Neural progenitor cell (in vitro differentiated cells): Measurements from ENCODE around the gene XPNPEP1. TPM values are rescaled to one million over a fixed set of nuclear protein-coding genes. Genes with fewer than 3 reads are reported as not detected.

Experiments
- DNase-seq: peaks from one replicate; pipeline ENCODE4 v3.0.0-alpha.2; 2016; ENCODE audit warnings: low spot score
- H2AFZ ChIP-seq: fragments of 200-600 bp; sonication (generic); replicated peaks from 2 replicates; pipeline ENCODE4 v1.6.1; 2016; ENCODE audit warnings: antibody characterized with exemption
- H3F3A ChIP-seq: fragments of 200-600 bp; sonication (generic); 2 replicates; pipeline ENCODE4 v1.6.1; 2016; ENCODE audit warnings: antibody characterized with exemption, low read depth
- H3K27ac ChIP-seq: fragments of 200-600 bp; sonication (generic); 2 replicates; pipeline ENCODE4 v1.5.1; 2016; ENCODE audit warnings: mild to moderate bottlenecking
- H3K27me3 ChIP-seq: fragments of 200-600 bp; sonication (generic); 2 replicates; pipeline ENCODE4 v1.6.1; 2016; ENCODE audit warnings: mild to moderate bottlenecking, moderate library complexity
- H3K36me3 ChIP-seq: fragments of 200-600 bp; sonication (generic); 2 replicates; pipeline ENCODE4 v1.5.1; 2016
- H3K4me1 ChIP-seq: fragments of 200-600 bp; sonication (generic); 2 replicates; pipeline ENCODE4 v1.6.1; 2016; ENCODE audit warnings: mixed run types
- H3K4me2 ChIP-seq: fragments of 200-600 bp; sonication (generic); 2 replicates; pipeline ENCODE4 v1.6.1; 2016
- H3K4me3 ChIP-seq: fragments of 200-600 bp; sonication (generic); 2 replicates; pipeline ENCODE4 v1.5.1; 2016
- H3K79me2 ChIP-seq: fragments of 200-600 bp; sonication (generic); 2 replicates; pipeline ENCODE4 v1.6.1; 2016; ENCODE audit warnings: low read depth
- H3K9ac ChIP-seq: fragments of 200-600 bp; sonication (generic); 2 replicates; pipeline ENCODE4 v1.6.1; 2016
- H3K9me3 ChIP-seq: fragments of 200-600 bp; sonication (generic); 2 replicates; pipeline ENCODE4 v1.5.1; 2016; ENCODE audit warnings: low read depth
- H4K20me1 ChIP-seq: fragments of 200-600 bp; sonication (generic); 2 replicates; pipeline ENCODE4 v1.6.1; 2016; ENCODE audit warnings: low read depth
- H3K27ac Mint-ChIP-seq: 3 replicates; pipeline ENCODE4 v1.8.0; 2021; ENCODE audit warnings: mixed read lengths
- H3K27me3 Mint-ChIP-seq: 2 replicates; pipeline ENCODE4 v1.8.0; 2022; ENCODE audit warnings: low read depth, mild to moderate bottlenecking, inconsistent platforms, moderate library complexity, mixed read lengths; ENCODE audit not compliant: insufficient read depth
- H3K36me3 Mint-ChIP-seq: 3 replicates; pipeline ENCODE4 v1.8.0; 2021; ENCODE audit warnings: mixed read lengths
- H3K4me1 Mint-ChIP-seq: 3 replicates; pipeline ENCODE4 v1.8.0; 2021; ENCODE audit warnings: mixed read lengths
- H3K4me3 Mint-ChIP-seq: 3 replicates; pipeline ENCODE4 v1.8.0; 2021; ENCODE audit warnings: mild to moderate bottlenecking, moderate library complexity, mixed read lengths
- H3K9me3 Mint-ChIP-seq: 3 replicates; pipeline ENCODE4 v1.8.0; 2020; ENCODE audit warnings: mixed read lengths
- EZH2 ChIP-seq: fragments of 200-600 bp; sonication (generic); IDR thresholded peaks from 2 replicates; pipeline ENCODE4 v1.6.1; 2017; ENCODE audit warnings: antibody characterized with exemption, mild to moderate bottlenecking, moderate library complexity
- EZH2phosphoT487 ChIP-seq: fragments of 200-600 bp; sonication (generic); IDR thresholded peaks from 2 replicates; pipeline ENCODE4 v1.6.1; 2017; ENCODE audit warnings: antibody characterized with exemption
- total RNA-seq: library from RNA; depleted of rRNA; stranded (reverse); fragments of >200 nt; gene quantifications from 2 replicates; pipeline ENCODE4 v1.2.3, GENCODE V29; 2015; ENCODE audit warnings: low replicate concordance
- TF ChIP-seq, protein P1 (sequence below): fragments of 200-600 bp; sonication (generic); IDR thresholded peaks from 2 replicates; pipeline ENCODE4 v1.5.1; 2017; ENCODE audit warnings: antibody characterized with exemption, mild to moderate bottlenecking

XPNPEP1 gene
- total RNA-seq, 1 donor from 2014 or later, result 113 TPM

DNA sequence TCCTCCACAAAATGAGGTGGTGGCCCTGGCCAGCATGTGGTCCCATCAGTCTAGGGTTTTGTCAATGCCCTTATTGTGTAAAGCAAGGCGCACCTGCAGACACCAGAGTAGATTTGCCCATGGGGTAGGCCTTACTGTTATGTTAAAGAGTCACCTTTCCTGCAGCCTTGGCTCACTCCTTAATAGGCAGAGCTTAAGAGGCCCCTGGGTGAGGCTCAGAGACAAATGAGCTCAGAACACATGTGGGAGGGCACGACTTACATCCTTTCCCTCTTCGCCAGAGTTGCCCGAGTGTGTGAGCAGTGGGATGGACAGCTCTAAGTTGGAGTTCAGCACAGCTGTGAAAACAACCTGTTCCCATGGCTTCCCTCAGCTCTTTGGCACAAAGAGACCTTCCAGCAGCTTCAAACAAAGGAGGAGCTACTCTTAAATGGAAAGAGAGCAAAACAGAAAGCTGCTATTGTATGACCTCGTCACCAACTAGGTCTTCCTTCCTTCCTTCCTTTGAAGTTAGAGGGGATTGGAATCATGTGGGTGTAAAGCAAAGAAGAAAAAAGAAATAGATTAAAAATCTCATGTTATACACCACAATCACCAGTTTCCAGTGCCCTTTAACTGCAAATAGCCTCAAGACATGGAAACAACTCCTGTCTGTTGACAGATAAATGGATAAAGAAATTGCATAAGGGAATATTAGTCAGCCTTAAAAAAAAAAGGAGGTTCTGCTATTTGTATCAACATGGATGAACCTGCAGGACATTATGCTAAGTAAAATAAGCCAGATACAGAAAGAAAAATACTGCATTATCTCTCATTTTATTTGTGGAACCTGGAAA, 11.9 kb upstream of the XPNPEP1 start:
- peaks cover 26% of the 10 kb centered on the region for H3K4me1 ChIP-seq
- Mint-ChIP-seq H3K4me1 (peaks cover 34% of the 10 kb centered on the region), H3K27ac (peak overlapping the region; percentile 97), H3K27me3 (peaks cover 6% of the 10 kb centered on the region), H3K4me3 (peak overlapping the region; percentile 25), H3K36me3 (no peaks in the 10 kb centered on the region), H3K9me3 (no peaks in the 10 kb centered on the region)
- peak overlapping the region; percentile 57 for H3K4me2 ChIP-seq
- H3K27ac ChIP-seq, result peak overlapping the region; percentile 90
- H3K4me3 ChIP-seq, result peak overlapping the region; percentile 10
- peaks cover 27% of the 10 kb centered on the region for H3F3A ChIP-seq
- H4K20me1 ChIP-seq, result no peaks in the 10 kb centered on the region
- H2AFZ ChIP-seq, result no peak overlapping the region
- no peaks in the 10 kb centered on the region for H3K79me2 ChIP-seq
- TF ChIP-seq, protein P1, sequence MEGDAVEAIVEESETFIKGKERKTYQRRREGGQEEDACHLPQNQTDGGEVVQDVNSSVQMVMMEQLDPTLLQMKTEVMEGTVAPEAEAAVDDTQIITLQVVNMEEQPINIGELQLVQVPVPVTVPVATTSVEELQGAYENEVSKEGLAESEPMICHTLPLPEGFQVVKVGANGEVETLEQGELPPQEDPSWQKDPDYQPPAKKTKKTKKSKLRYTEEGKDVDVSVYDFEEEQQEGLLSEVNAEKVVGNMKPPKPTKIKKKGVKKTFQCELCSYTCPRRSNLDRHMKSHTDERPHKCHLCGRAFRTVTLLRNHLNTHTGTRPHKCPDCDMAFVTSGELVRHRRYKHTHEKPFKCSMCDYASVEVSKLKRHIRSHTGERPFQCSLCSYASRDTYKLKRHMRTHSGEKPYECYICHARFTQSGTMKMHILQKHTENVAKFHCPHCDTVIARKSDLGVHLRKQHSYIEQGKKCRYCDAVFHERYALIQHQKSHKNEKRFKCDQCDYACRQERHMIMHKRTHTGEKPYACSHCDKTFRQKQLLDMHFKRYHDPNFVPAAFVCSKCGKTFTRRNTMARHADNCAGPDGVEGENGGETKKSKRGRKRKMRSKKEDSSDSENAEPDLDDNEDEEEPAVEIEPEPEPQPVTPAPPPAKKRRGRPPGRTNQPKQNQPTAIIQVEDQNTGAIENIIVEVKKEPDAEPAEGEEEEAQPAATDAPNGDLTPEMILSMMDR, result no peak
- no peak for TF ChIP-seq EZH2phosphoT487
- no peak for TF ChIP-seq EZH2
- H3K9ac ChIP-seq, result no peak overlapping the region
- no peaks in the 10 kb centered on the region for H3K36me3 ChIP-seq
- peak; percentile 88 for DNase-seq
- H3K27me3 ChIP-seq, result no peaks in the 10 kb centered on the region
- H3K9me3 ChIP-seq, result no peaks in the 10 kb centered on the region

DNA sequence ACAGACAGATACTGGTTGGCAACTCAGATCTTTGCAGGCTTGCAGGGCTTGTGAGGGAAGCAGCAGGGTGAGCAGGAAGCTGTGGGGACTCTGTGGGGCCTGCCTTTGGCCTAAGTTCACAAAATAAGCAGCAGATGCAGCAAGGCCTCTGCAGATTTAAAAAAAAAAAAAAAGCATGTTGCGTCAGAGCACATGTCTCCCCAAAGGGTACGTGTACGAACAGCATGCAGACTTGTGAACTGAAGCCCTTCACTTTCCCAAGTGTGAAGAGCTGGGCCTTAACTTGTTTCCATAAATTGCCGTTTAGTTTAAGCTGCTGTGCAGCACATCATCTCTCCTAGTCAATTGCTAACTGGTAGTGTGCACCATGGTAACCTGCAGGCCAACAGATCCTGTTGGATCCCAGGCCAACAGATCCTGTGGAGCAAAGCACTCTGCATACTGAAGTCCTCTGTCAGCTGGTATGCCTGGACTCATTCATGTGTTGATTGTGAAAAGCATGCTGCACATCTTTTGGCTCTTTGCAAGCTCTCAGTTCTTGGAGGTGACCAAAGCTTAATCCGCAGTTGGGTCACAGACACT, 10.8 kb upstream of the XPNPEP1 start:
- peaks cover 34% of the 10 kb centered on the region for H3K4me1 Mint-ChIP-seq

DNA sequence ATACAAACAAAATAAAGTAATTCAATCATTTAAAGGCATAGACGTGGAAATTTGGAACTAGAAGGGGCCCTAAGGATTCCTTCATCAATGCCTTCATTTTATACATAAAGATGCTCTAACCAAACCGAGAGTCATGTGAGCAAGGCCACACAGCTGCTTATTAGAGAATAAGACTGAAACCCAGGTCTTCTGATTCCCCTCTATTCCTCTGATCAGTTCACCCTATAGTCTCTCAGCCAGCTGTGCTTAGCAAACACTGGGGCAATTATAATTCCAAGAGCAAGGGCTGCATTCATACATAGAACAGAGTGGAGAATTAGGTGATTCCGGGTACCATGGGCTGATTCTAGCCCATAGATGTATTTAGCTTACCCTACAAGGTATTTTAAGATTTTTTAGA, 9.7 kb upstream of the XPNPEP1 start:
- Histone ChIP-seq H3K9me3 (no peaks in the 10 kb centered on the region), H3K9ac (no peak overlapping the region), H3K4me1 (peaks cover 26% of the 10 kb centered on the region), H2AFZ (no peak overlapping the region), H3K4me2 (no peak overlapping the region), H4K20me1 (no peaks in the 10 kb centered on the region), H3K79me2 (no peaks in the 10 kb centered on the region), H3K27me3 (no peaks in the 10 kb centered on the region), H3K36me3 (no peaks in the 10 kb centered on the region), H3F3A (peaks cover 27% of the 10 kb centered on the region), H3K4me3 (no peak overlapping the region), H3K27ac (no peak overlapping the region)
- peaks cover 3% of the 10 kb centered on the region for H3K27me3 Mint-ChIP-seq
- no peaks in the 10 kb centered on the region for H3K36me3 Mint-ChIP-seq
- H3K9me3 Mint-ChIP-seq, result no peaks in the 10 kb centered on the region
- peak overlapping the region; percentile 21 for H3K27ac Mint-ChIP-seq
- peaks cover 34% of the 10 kb centered on the region for H3K4me1 Mint-ChIP-seq
- H3K4me3 Mint-ChIP-seq, result no peak overlapping the region
- TF ChIP-seq EZH2, result no peak
- DNase-seq, result no peak

More for the DNA sequence above, 10.8 kb upstream of the XPNPEP1 start:
- Mint-ChIP-seq H3K27ac (peak overlapping the region; percentile 97), H3K9me3 (no peaks in the 10 kb centered on the region), H3K36me3 (no peaks in the 10 kb centered on the region), H3K4me3 (peak overlapping the region; percentile 54), H3K27me3 (peaks cover 6% of the 10 kb centered on the region)
- DNase-seq, result no peak
- TF ChIP-seq EZH2phosphoT487, result no peak
- TF ChIP-seq EZH2, result no peak
- TF ChIP-seq, protein P1, result no peak
- H3K4me1 ChIP-seq, result peaks cover 26% of the 10 kb centered on the region
- H3K27me3 ChIP-seq, result no peaks in the 10 kb centered on the region
- no peaks in the 10 kb centered on the region for H3K9me3 ChIP-seq
- H2AFZ ChIP-seq, result no peak overlapping the region
- no peak overlapping the region for H3K9ac ChIP-seq
- H3K79me2 ChIP-seq, result no peaks in the 10 kb centered on the region
- no peaks in the 10 kb centered on the region for H4K20me1 ChIP-seq
- no peak overlapping the region for H3K4me3 ChIP-seq
- H3K36me3 ChIP-seq, result no peaks in the 10 kb centered on the region
- peak overlapping the region; percentile 90 for H3K27ac ChIP-seq
- H3K4me2 ChIP-seq, result peak overlapping the region; percentile 57
- peaks cover 27% of the 10 kb centered on the region for H3F3A ChIP-seq

DNA sequence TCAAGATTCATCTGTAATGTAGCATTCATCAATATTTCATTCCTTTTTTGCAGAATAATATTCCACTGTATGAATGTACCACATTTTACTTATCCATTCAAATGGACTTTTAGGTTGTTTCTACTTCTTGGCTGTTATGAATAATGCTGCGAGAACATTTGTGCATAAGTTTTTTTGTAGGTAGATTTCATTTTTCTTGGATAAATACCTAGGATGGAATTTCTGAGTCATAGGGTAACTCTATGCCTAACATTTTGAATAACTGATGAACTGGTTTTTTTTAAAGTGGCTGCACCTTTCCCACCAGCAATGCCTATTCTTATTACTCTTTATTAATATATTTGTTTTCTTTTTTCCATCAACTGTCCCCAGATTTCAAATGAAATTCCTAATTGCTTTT, 9.1 kb upstream of the XPNPEP1 start:
- Histone ChIP-seq H3F3A (peaks cover 27% of the 10 kb centered on the region), H3K4me1 (peaks cover 26% of the 10 kb centered on the region), H3K9ac (no peak overlapping the region), H3K9me3 (no peaks in the 10 kb centered on the region), H3K79me2 (no peaks in the 10 kb centered on the region), H3K27ac (no peak overlapping the region), H3K27me3 (no peaks in the 10 kb centered on the region), H3K36me3 (no peaks in the 10 kb centered on the region), H2AFZ (no peak overlapping the region), H3K4me3 (no peak overlapping the region), H3K4me2 (no peak overlapping the region), H4K20me1 (no peaks in the 10 kb centered on the region)
- Mint-ChIP-seq H3K27ac (no peak overlapping the region), H3K36me3 (no peaks in the 10 kb centered on the region), H3K4me1 (peaks cover 33% of the 10 kb centered on the region), H3K9me3 (no peaks in the 10 kb centered on the region), H3K27me3 (peaks cover 3% of the 10 kb centered on the region), H3K4me3 (no peak overlapping the region)
- no peak for DNase-seq
- TF ChIP-seq, protein P1, result no peak
- TF ChIP-seq EZH2phosphoT487 (no peak), EZH2 (no peak)
